HEK293 (cell line): ENCODE results near the gene JPH4.

Source experiments
- ATF2 ChIP-seq: fragments of 450-650 bp; formaldehyde crosslinking; IDR thresholded peaks from 2 replicates; pipeline ENCODE4 v1.5.1; 2016; ENCODE audit warnings: missing biosample characterization, missing genetic modification characterization, low read depth
- ELK4 ChIP-seq: IDR thresholded peaks from 2 replicates; pipeline ENCODE4 v1.6.1; 2011; ENCODE audit warnings: mild to moderate bottlenecking, low read depth, low read length, borderline replicate concordance
- GLI2 ChIP-seq: fragments of 450-650 bp; formaldehyde crosslinking; IDR thresholded peaks from 2 replicates; pipeline ENCODE4; 2017; ENCODE audit warnings: missing biosample characterization, missing genetic modification characterization, low read depth, borderline replicate concordance
- GLI4 ChIP-seq: fragments of 450-650 bp; formaldehyde crosslinking; IDR thresholded peaks from 2 replicates; pipeline ENCODE4 v1.5.1; 2016; ENCODE audit warnings: missing biosample characterization, missing genetic modification characterization
- RBAK ChIP-seq: fragments of 450-650 bp; formaldehyde crosslinking; IDR thresholded peaks from 2 replicates; pipeline ENCODE4 v1.5.1; 2016; ENCODE audit warnings: missing biosample characterization, missing genetic modification characterization
- SETDB1 ChIP-seq: IDR thresholded peaks from one replicate; pipeline ENCODE4 v1.6.1; 2017; ENCODE audit warnings: mild to moderate bottlenecking, low read length, moderate library complexity, mixed read lengths; ENCODE audit not compliant: insufficient read length
- ZBTB20 ChIP-seq: fragments of 450-650 bp; formaldehyde crosslinking; IDR thresholded peaks from 2 replicates; pipeline ENCODE4 v1.5.1; 2016; ENCODE audit warnings: missing biosample characterization, missing genetic modification characterization
- ZIC2 ChIP-seq: fragments of 450-650 bp; formaldehyde crosslinking; IDR thresholded peaks from 2 replicates; pipeline ENCODE4 v1.5.1; 2016; ENCODE audit warnings: missing biosample characterization, missing genetic modification characterization
- ZNF133 ChIP-seq: fragments of 450-650 bp; formaldehyde crosslinking; IDR thresholded peaks from 2 replicates; pipeline ENCODE4 v1.5.1; 2016; ENCODE audit warnings: missing biosample characterization, missing genetic modification characterization
- ZNF174 ChIP-seq: fragments of 450-650 bp; formaldehyde crosslinking; IDR thresholded peaks from 2 replicates; pipeline ENCODE4 v1.5.0; 2017; ENCODE audit warnings: missing biosample characterization, mild to moderate bottlenecking, missing genetic modification characterization
- ZNF202 ChIP-seq: fragments of 450-650 bp; formaldehyde crosslinking; IDR thresholded peaks from 2 replicates; pipeline ENCODE4 v1.5.1; 2016; ENCODE audit warnings: missing biosample characterization, missing genetic modification characterization, borderline replicate concordance
- ZNF26 ChIP-seq: fragments of 450-650 bp; formaldehyde crosslinking; IDR thresholded peaks from 2 replicates; pipeline ENCODE4 v1.5.1; 2016; ENCODE audit warnings: missing biosample characterization, missing genetic modification characterization
- ZNF366 ChIP-seq: fragments of 450-650 bp; formaldehyde crosslinking; conservative IDR thresholded peaks from 2 replicates; pipeline ENCODE4 v1.5.1; 2016; ENCODE audit warnings: missing biosample characterization, missing genetic modification characterization
- ZNF423 ChIP-seq: fragments of 450-650 bp; formaldehyde crosslinking; IDR thresholded peaks from 2 replicates; pipeline ENCODE4 v1.5.1; 2016; ENCODE audit warnings: missing biosample characterization, missing genetic modification characterization
- ZNF514 ChIP-seq: fragments of 450-650 bp; formaldehyde crosslinking; IDR thresholded peaks from 2 replicates; pipeline ENCODE4 v1.5.1; 2016; ENCODE audit warnings: missing biosample characterization, missing genetic modification characterization
- ZNF692 ChIP-seq: fragments of 450-650 bp; formaldehyde crosslinking; IDR thresholded peaks from 2 replicates; pipeline ENCODE4 v1.5.1; 2016; ENCODE audit warnings: missing biosample characterization, missing genetic modification characterization
- ZNF776 ChIP-seq: fragments of 450-650 bp; formaldehyde crosslinking; IDR thresholded peaks from 2 replicates; pipeline ENCODE4 v1.5.0; 2017; ENCODE audit warnings: missing biosample characterization, missing genetic modification characterization, borderline replicate concordance
- ZNF792 ChIP-seq: fragments of 450-650 bp; formaldehyde crosslinking; IDR thresholded peaks from 2 replicates; pipeline ENCODE4 v1.5.1; 2016; ENCODE audit warnings: missing biosample characterization, missing genetic modification characterization
- ZNF830 ChIP-seq: fragments of 450-650 bp; IDR thresholded peaks from 2 replicates; pipeline ENCODE4 v1.5.0; 2018; ENCODE audit warnings: missing biosample characterization, missing genetic modification characterization, low read depth, mild to moderate bottlenecking, moderate library complexity
- ZSCAN16 ChIP-seq: fragments of 450-650 bp; formaldehyde crosslinking; IDR thresholded peaks from 2 replicates; pipeline ENCODE4 v1.5.1; 2016; ENCODE audit warnings: missing biosample characterization, missing genetic modification characterization
- ZSCAN30 ChIP-seq: fragments of 450-650 bp; IDR thresholded peaks from 2 replicates; pipeline ENCODE4 v1.5.1; 2018; ENCODE audit warnings: missing biosample characterization, mild to moderate bottlenecking, missing genetic modification characterization, moderate library complexity
- TF ChIP-seq, protein P1 (sequence below): fragments of 450-650 bp; formaldehyde crosslinking; IDR thresholded peaks from 2 replicates; pipeline ENCODE4 v1.5.1; 2016; ENCODE audit warnings: missing biosample characterization, missing genetic modification characterization
- TF ChIP-seq, protein P2 (sequence below): fragments of 450-650 bp; formaldehyde crosslinking; IDR thresholded peaks from 2 replicates; pipeline ENCODE4 v1.5.1; 2016; ENCODE audit warnings: missing biosample characterization, missing genetic modification characterization
- TF ChIP-seq, protein P3 (sequence below): fragments of 450-650 bp; formaldehyde crosslinking; IDR thresholded peaks from 2 replicates; pipeline ENCODE4 v1.5.1; 2016; ENCODE audit warnings: missing biosample characterization, missing genetic modification characterization

JPH4 gene

GRCh38 chr14:23567186-23568020, 11.2 kb downstream of the JPH4 start, which contains the start of gene AP1G2 (continued):
- TF ChIP-seq ELK4 (no peak), GLI2 (no peak), RBAK (no peak), ZBTB20 (tag by site-specific recombination) (peak; percentile 97), ZNF776 (tag by site-specific recombination) (no peak), ZNF202 (no peak), ZIC2 (tag by site-specific recombination) (peak; percentile 97), ZNF792 (no peak), ZNF423 (no peak; the same call in 1 of the 2 replicates), ZSCAN16 (no peak), ZNF514 (tag by site-specific recombination) (no peak), ZNF26 (tag by site-specific recombination) (no peak), ZNF133 (no peak), ZSCAN30 (tag by site-specific recombination) (0 out of 2 replicates have a peak, but pooled peaks have one; percentile 15), ZNF692 (tag by site-specific recombination) (peak; percentile 77), ZNF830 (no peak), ATF2 (tag by site-specific recombination) (no peak), ZNF174 (tag by site-specific recombination) (no peak), ZNF366 (tag by site-specific recombination) (peak; percentile 84), GLI4 (tag by site-specific recombination) (no peak), SETDB1 (no peak)
- TF ChIP-seq, protein P1, sequence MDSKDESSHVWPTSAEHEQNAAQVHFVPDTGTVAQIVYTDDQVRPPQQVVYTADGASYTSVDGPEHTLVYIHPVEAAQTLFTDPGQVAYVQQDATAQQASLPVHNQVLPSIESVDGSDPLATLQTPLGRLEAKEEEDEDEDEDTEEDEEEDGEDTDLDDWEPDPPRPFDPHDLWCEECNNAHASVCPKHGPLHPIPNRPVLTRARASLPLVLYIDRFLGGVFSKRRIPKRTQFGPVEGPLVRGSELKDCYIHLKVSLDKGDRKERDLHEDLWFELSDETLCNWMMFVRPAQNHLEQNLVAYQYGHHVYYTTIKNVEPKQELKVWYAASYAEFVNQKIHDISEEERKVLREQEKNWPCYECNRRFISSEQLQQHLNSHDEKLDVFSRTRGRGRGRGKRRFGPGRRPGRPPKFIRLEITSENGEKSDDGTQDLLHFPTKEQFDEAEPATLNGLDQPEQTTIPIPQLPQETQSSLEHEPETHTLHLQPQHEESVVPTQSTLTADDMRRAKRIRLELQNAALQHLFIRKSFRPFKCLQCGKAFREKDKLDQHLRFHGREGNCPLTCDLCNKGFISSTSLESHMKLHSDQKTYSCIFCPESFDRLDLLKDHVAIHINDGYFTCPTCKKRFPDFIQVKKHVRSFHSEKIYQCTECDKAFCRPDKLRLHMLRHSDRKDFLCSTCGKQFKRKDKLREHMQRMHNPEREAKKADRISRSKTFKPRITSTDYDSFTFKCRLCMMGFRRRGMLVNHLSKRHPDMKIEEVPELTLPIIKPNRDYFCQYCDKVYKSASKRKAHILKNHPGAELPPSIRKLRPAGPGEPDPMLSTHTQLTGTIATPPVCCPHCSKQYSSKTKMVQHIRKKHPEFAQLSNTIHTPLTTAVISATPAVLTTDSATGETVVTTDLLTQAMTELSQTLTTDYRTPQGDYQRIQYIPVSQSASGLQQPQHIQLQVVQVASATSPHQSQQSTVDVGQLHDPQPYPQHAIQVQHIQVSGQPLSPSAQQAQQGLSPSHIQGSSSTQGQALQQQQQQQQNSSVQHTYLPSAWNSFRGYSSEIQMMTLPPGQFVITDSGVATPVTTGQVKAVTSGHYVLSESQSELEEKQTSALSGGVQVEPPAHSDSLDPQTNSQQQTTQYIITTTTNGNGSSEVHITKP (tag by site-specific recombination): no peak
- TF ChIP-seq, protein P2, sequence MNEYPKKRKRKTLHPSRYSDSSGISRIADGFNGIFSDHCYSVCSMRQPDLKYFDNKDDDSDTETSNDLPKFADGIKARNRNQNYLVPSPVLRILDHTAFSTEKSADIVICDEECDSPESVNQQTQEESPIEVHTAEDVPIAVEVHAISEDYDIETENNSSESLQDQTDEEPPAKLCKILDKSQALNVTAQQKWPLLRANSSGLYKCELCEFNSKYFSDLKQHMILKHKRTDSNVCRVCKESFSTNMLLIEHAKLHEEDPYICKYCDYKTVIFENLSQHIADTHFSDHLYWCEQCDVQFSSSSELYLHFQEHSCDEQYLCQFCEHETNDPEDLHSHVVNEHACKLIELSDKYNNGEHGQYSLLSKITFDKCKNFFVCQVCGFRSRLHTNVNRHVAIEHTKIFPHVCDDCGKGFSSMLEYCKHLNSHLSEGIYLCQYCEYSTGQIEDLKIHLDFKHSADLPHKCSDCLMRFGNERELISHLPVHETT: no peak
- TF ChIP-seq, protein P3, sequence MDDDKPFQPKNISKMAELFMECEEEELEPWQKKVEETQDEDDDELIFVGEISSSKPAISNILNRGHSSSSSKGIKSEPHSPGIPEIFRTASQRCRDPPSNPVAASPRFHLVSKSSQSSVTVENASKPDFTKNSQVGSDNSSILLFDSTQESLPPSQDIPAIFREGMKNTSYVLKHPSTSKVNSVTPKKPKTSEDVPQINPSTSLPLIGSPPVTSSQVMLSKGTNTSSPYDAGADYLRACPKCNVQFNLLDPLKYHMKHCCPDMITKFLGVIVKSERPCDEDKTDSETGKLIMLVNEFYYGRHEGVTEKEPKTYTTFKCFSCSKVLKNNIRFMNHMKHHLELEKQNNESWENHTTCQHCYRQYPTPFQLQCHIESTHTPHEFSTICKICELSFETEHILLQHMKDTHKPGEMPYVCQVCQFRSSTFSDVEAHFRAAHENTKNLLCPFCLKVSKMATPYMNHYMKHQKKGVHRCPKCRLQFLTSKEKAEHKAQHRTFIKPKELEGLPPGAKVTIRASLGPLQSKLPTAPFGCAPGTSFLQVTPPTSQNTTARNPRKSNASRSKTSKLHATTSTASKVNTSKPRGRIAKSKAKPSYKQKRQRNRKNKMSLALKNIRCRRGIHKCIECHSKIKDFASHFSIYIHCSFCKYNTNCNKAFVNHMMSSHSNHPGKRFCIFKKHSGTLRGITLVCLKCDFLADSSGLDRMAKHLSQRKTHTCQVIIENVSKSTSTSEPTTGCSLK (tag by site-specific recombination): no peak
- TF ChIP-seq, all 188 proteins: peak for 46
